RWPE2 (cell line): Measurements from ENCODE around the gene CMPK2.

Source experiments
- ATAC-seq: fragments of 200-7000 bp; cut with Tn5 transposase; 3 replicates; pipeline ENCODE4 v1.9.1; 2021; ENCODE audit warnings: low read depth
- DNase-seq: peaks from one replicate; pipeline ENCODE4 v3.0.0-alpha.2; 2020; ENCODE audit warnings: low spot score
- H3K27ac ChIP-seq: fragments of 450-650 bp; 2 replicates; pipeline ENCODE4 v1.5.1; 2017; ENCODE audit warnings: mild to moderate bottlenecking; ENCODE audit not compliant: poor library complexity, severe bottlenecking
- H3K27me3 ChIP-seq: fragments of 250-450 bp; sonication (Bioruptor Pico); 2 replicates; pipeline ENCODE4 v1.5.1; 2021; ENCODE audit warnings: mild to moderate bottlenecking, moderate library complexity; ENCODE audit not compliant: insufficient read depth, poor library complexity, severe bottlenecking
- H3K36me3 ChIP-seq: fragments of 250-450 bp; sonication (Bioruptor Pico); 2 replicates; pipeline ENCODE4 v1.5.1; 2020; ENCODE audit warnings: low read depth, mild to moderate bottlenecking, moderate library complexity
- H3K4me1 ChIP-seq: fragments of 250-450 bp; sonication (Bioruptor Pico); 2 replicates; pipeline ENCODE4 v1.5.1; 2021; ENCODE audit warnings: mild to moderate bottlenecking, moderate library complexity; ENCODE audit not compliant: insufficient read depth, poor library complexity, severe bottlenecking
- H3K4me3 ChIP-seq: fragments of 250-450 bp; sonication (Bioruptor Pico); 2 replicates; pipeline ENCODE4 v1.5.1; 2021; ENCODE audit warnings: mild to moderate bottlenecking, moderate library complexity; ENCODE audit not compliant: severe bottlenecking
- H3K9me3 ChIP-seq: fragments of 250-450 bp; sonication (Bioruptor Pico); 2 replicates; pipeline ENCODE4 v1.5.1; 2021; ENCODE audit warnings: mild to moderate bottlenecking, moderate library complexity; ENCODE audit not compliant: severe bottlenecking
- CTCF ChIP-seq: fragments of 450-650 bp; IDR thresholded peaks from one replicate; pipeline ENCODE4 v1.5.1; 2017; ENCODE audit warnings: mild to moderate bottlenecking, moderate library complexity; ENCODE audit not compliant: poor library complexity, severe bottlenecking

Gene CMPK2

GRCh38 chr2:6854416-6854815 is 11.3 kb downstream of the CMPK2 start:
- H3K4me1 ChIP-seq, result no peaks in the 10 kb centered on the region
- ATAC-seq (no peak), DNase-seq (no peak)
- no peak for TF ChIP-seq CTCF
- H3K9me3 ChIP-seq, result peaks cover 3% of the 10 kb centered on the region
- H3K27me3 ChIP-seq, result no peaks in the 10 kb centered on the region
- H3K27ac ChIP-seq, result no peak overlapping the region
- no peak overlapping the region for H3K4me3 ChIP-seq
- no peaks in the 10 kb centered on the region for H3K36me3 ChIP-seq

GRCh38 chr2:6852195-6852594 is 13.5 kb downstream of the CMPK2 start:
- ATAC-seq (no peak), DNase-seq (no peak)
- TF ChIP-seq CTCF, result no peak

GRCh38 chr2:6846967-6847681 is 18.6 kb downstream of the CMPK2 start:
- ATAC-seq (no peak), DNase-seq (no peak)
- no peaks in the 10 kb centered on the region for H3K27me3 ChIP-seq
- H3K4me1 ChIP-seq, result no peaks in the 10 kb centered on the region
- no peak overlapping the region for H3K4me3 ChIP-seq
- no peak overlapping the region for H3K27ac ChIP-seq
- peaks cover 30% of the 10 kb centered on the region for H3K9me3 ChIP-seq
- no peak for TF ChIP-seq CTCF
- no peaks in the 10 kb centered on the region for H3K36me3 ChIP-seq

More at GRCh38 chr2:6852195-6852594, 13.5 kb downstream of the CMPK2 start:
- no peaks in the 10 kb centered on the region for H3K4me1 ChIP-seq
- H3K27me3 ChIP-seq, result no peaks in the 10 kb centered on the region
- H3K9me3 ChIP-seq, result peaks cover 6% of the 10 kb centered on the region
- no peak overlapping the region for H3K4me3 ChIP-seq
- no peaks in the 10 kb centered on the region for H3K36me3 ChIP-seq
- no peak overlapping the region for H3K27ac ChIP-seq

- H3K36me3 ChIP-seq, result no peaks in the 10 kb centered on the region
- no peaks in the 10 kb centered on the region for H3K4me1 ChIP-seq
- H3K27ac ChIP-seq, result no peak overlapping the region
- H3K9me3 ChIP-seq, result peaks cover 30% of the 10 kb centered on the region
- H3K4me3 ChIP-seq, result no peak overlapping the region
- DNase-seq (no peak), ATAC-seq (no peak)
- no peak for TF ChIP-seq CTCF
- H3K27me3 ChIP-seq, result no peaks in the 10 kb centered on the region
These were observed 19.2 kb downstream of the CMPK2 start for GRCh38 chr2:6846540-6846939.

- no peaks in the 10 kb centered on the region for H3K27me3 ChIP-seq
- no peaks in the 10 kb centered on the region for H3K4me1 ChIP-seq
- H3K36me3 ChIP-seq, result no peaks in the 10 kb centered on the region
- DNase-seq, result no peak
- TF ChIP-seq CTCF, result no peak
- peaks cover 28% of the 10 kb centered on the region for H3K9me3 ChIP-seq
- no peak overlapping the region for H3K27ac ChIP-seq
- ATAC-seq, result no peak
- H3K4me3 ChIP-seq, result no peak overlapping the region
These were observed 19.8 kb downstream of the CMPK2 start for GRCh38 chr2:6845903-6846302.
